Measurements from ENCODE around the gene KCNH3.

The KCNH3 gene

GRCh38 chr12:49534731-49535278 is 4.0 kb upstream of the KCNH3 start:
- in situ Hi-C loops (cut with HindIII; ENCODE audit: low pct_unique_long_range_greater_than_20kb, low sequenced_read_pairs) = no loop called here
- no peak for DNase-seq (ENCODE audit: low read depth in 1 of 2, low spot score in 1 of 2)
- no peak for TF ChIP-seq JUND (IDR thresholded peaks at IDR 0.05; ENCODE audit: low read depth)

GRCh38 chr12:49535921-49536525 is 2.8 kb upstream of the KCNH3 start:
- DNase-seq (ENCODE audit: low read depth in 1 of 2, low spot score in 1 of 2) = no peak
- in situ Hi-C loops (cut with HindIII; ENCODE audit: low pct_unique_long_range_greater_than_20kb, low sequenced_read_pairs) = no loop called here
- TF ChIP-seq JUND (IDR thresholded peaks at IDR 0.05; ENCODE audit: low read depth) = no peak

GRCh38 chr12:49536526-49537071 is 2.2 kb upstream of the KCNH3 start:
- in situ Hi-C loops (cut with HindIII; ENCODE audit: low pct_unique_long_range_greater_than_20kb, low sequenced_read_pairs) = no loop called here
- no peak for TF ChIP-seq JUND (IDR thresholded peaks at IDR 0.05; ENCODE audit: low read depth)
- DNase-seq (ENCODE audit: low read depth in 1 of 2, low spot score in 1 of 2) = no peak

- no peak for TF ChIP-seq JUND (IDR thresholded peaks at IDR 0.05; ENCODE audit: low read depth)
- in situ Hi-C loops (cut with HindIII; ENCODE audit: low pct_unique_long_range_greater_than_20kb, low sequenced_read_pairs) = no loop called here
- DNase-seq (ENCODE audit: low read depth in 1 of 2, low spot score in 1 of 2) = no peak
Observed at GRCh38 chr12:49537231-49537751, 1.5 kb upstream of the KCNH3 start.

GRCh38 chr12:49537752-49538509 is 899 bp upstream of the KCNH3 start:
- no peak for TF ChIP-seq JUND (IDR thresholded peaks at IDR 0.05; ENCODE audit: low read depth)
- in situ Hi-C loops (cut with HindIII; ENCODE audit: low pct_unique_long_range_greater_than_20kb, low sequenced_read_pairs) = no loop called here
- peak in 1 of 2 experiments; percentile 44 for DNase-seq (ENCODE audit: low read depth in 1 of 2, low spot score in 1 of 2)

- in situ Hi-C loops (cut with HindIII; ENCODE audit: low pct_unique_long_range_greater_than_20kb, low sequenced_read_pairs) = no loop called here
- no peak for TF ChIP-seq JUND (IDR thresholded peaks at IDR 0.05; ENCODE audit: low read depth)
- DNase-seq (ENCODE audit: low read depth in 1 of 2, low spot score in 1 of 2) = no peak
Observed at GRCh38 chr12:49539406-49540228, 787 bp downstream of the KCNH3 start.

- no peak for TF ChIP-seq JUND (IDR thresholded peaks at IDR 0.05; ENCODE audit: low read depth)
- DNase-seq (ENCODE audit: low read depth in 1 of 2, low spot score in 1 of 2) = no peak
- in situ Hi-C loops (cut with HindIII; ENCODE audit: low pct_unique_long_range_greater_than_20kb, low sequenced_read_pairs) = no loop called here
Observed at GRCh38 chr12:49540229-49541139, 1.7 kb downstream of the KCNH3 start.

GRCh38 chr12:49541140-49541861 is 2.5 kb downstream of the KCNH3 start:
- no peak for TF ChIP-seq JUND (IDR thresholded peaks at IDR 0.05; ENCODE audit: low read depth)
- in situ Hi-C loops (cut with HindIII; ENCODE audit: low pct_unique_long_range_greater_than_20kb, low sequenced_read_pairs) = no loop called here
- no peak for DNase-seq (ENCODE audit: low read depth in 1 of 2, low spot score in 1 of 2)

- no peak for DNase-seq (ENCODE audit: low read depth in 1 of 2, low spot score in 1 of 2)
- in situ Hi-C loops (cut with HindIII; ENCODE audit: low pct_unique_long_range_greater_than_20kb, low sequenced_read_pairs) = no loop called here
Observed at GRCh38 chr12:49541911-49542505, 3.2 kb downstream of the KCNH3 start.

GRCh38 chr12:49542592-49543160 is 3.8 kb downstream of the KCNH3 start:
- no peak for DNase-seq (ENCODE audit: low read depth in 1 of 2, low spot score in 1 of 2)
- TF ChIP-seq JUND (IDR thresholded peaks at IDR 0.05; ENCODE audit: low read depth) = no peak
- in situ Hi-C loops (cut with HindIII; ENCODE audit: low pct_unique_long_range_greater_than_20kb, low sequenced_read_pairs) = no loop called here

More at GRCh38 chr12:49541911-49542505, 3.2 kb downstream of the KCNH3 start:
- no peak for TF ChIP-seq JUND (IDR thresholded peaks at IDR 0.05; ENCODE audit: low read depth)
